GM12878 (cell line): ENCODE results near the gene PPP1R37. TPM values are rescaled to one million over a fixed set of nuclear protein-coding genes. Genes with fewer than 3 reads are reported as not detected.

Experiments used
- ATAC-seq: fragments of 200-7000 bp; cut with Tn5 transposase; 3 replicates; pipeline ENCODE4 v1.9.1; 2020; ENCODE audit warnings: mild to moderate bottlenecking, moderate library complexity
- BruUV-seq: library from RNA; stranded (reverse); fragments of 400-500 nt; replicated peaks from 2 replicates; lab custom pipeline; 2021; lab: Mats Ljungman, UMichigan
- CTCF ChIA-PET: fragments of 300-600 bp; sonication (Branson Sonifier 250); formaldehyde crosslinking; extraction: SDS; loops from one replicate; lab custom pipeline; 2021; ENCODE audit warnings: inconsistent platforms; lab: Yijun Ruan, JAX
- POLR2A ChIA-PET: fragments of 350-600 bp; formaldehyde crosslinking; extraction: SDS; loops from one replicate; lab custom pipeline; 2021; ENCODE audit warnings: inconsistent platforms; lab: Charles Lee
- RAD21 ChIA-PET: fragments of 300-600 bp; sonication (Branson Sonifier 250); formaldehyde crosslinking; loops from one replicate; lab custom pipeline; 2023; ENCODE audit warnings: antibody characterized with exemption; ENCODE audit not compliant: unreplicated experiment; lab: Charles Lee
- SMC1A ChIA-PET: fragments of 300-600 bp; sonication (Branson Sonifier 250); formaldehyde crosslinking; loops from one replicate; lab custom pipeline; 2023; ENCODE audit not compliant: unreplicated experiment, uncharacterized antibody; lab: Charles Lee
- DNase-seq: peaks from one replicate; pipeline ENCODE4 v3.0.0-alpha.2; 2011; ENCODE audit warnings: low read depth, low spot score
- FAIRE-seq: peaks from 3 replicates; lab custom pipeline; 2011; peaks lifted over from hg19 to GRCh38; lab: Jason Lieb, UNC
- H2AFZ ChIP-seq: 2 replicates; pipeline ENCODE4 v1.6.0; 2011; ENCODE audit warnings: low read depth, low read length, control low read depth; ENCODE audit not compliant: control insufficient read depth
- H3K27ac ChIP-seq: 2 replicates; pipeline ENCODE4 v1.5.1; 2011; ENCODE audit warnings: control low read depth; ENCODE audit not compliant: control insufficient read depth, insufficient read depth
- H3K27me3 ChIP-seq, 2 experiments: replicated peaks in 1 of 2; 2 replicates each; pipeline versions ENCODE4 v1.6.0 to v1.6.1; 2011; ENCODE audit warnings: low read length in 1 of 2; ENCODE audit not compliant: control insufficient read depth in 2 of 2, insufficient read depth in 2 of 2
- H3K36me3 ChIP-seq, 2 experiments: 2 replicates each; pipeline ENCODE4 v1.5.1; 2011; ENCODE audit warnings: low read length in 1 of 2; ENCODE audit not compliant: control insufficient read depth in 2 of 2, insufficient read depth in 2 of 2
- H3K4me1 ChIP-seq: 2 replicates; pipeline ENCODE4 v1.6.1; 2011; ENCODE audit warnings: mild to moderate bottlenecking, low read length, moderate library complexity, mixed read lengths; ENCODE audit not compliant: control insufficient read depth, insufficient read depth
- H3K4me2 ChIP-seq: 2 replicates; pipeline ENCODE4 v1.6.0; 2011; ENCODE audit warnings: control low read depth; ENCODE audit not compliant: control insufficient read depth, insufficient read depth
- H3K4me3 ChIP-seq: fragments of 200-600 bp; sonication (generic); 2 replicates; pipeline ENCODE4 v1.5.1; 2016
- H3K79me2 ChIP-seq: 2 replicates; pipeline ENCODE4 v1.6.0; 2011; ENCODE audit warnings: low read length; ENCODE audit not compliant: control insufficient read depth, insufficient read depth
- H3K9ac ChIP-seq: 2 replicates; pipeline ENCODE4 v1.8.0; 2011; ENCODE audit warnings: low read length, control low read depth, mixed read lengths; ENCODE audit not compliant: control insufficient read depth, insufficient read depth
- H3K9me3 ChIP-seq: replicated peaks from 3 replicates; pipeline ENCODE4 v1.5.1; 2011; ENCODE audit warnings: mild to moderate bottlenecking, low read length; ENCODE audit not compliant: control insufficient read depth, insufficient read depth
- H4K20me1 ChIP-seq: 2 replicates; pipeline ENCODE4 v1.6.0; 2011; ENCODE audit not compliant: control insufficient read depth, insufficient read depth
- ASH2L ChIP-seq: fragments of 300-600, 200-600 bp; sonication (generic); IDR thresholded peaks from 2 replicates; pipeline ENCODE4 v1.6.1; 2017; ENCODE audit warnings: low read depth, mild to moderate bottlenecking, borderline replicate concordance
- EP300 ChIP-seq, 2 experiments: fragments of 150-350 bp in 1 of 2; IDR thresholded peaks; 2 replicates each; pipeline ENCODE4 v1.6.1; 2011 to 2012; ENCODE audit warnings: low read depth in 2 of 2, low read length in 2 of 2, borderline replicate concordance in 1 of 2, improper control_type of control experiment in 1 of 2, inconsistent platforms in 1 of 2; ENCODE audit not compliant: control insufficient read depth in 1 of 2
- IRF4 ChIP-seq: IDR thresholded peaks from 2 replicates; pipeline ENCODE4 v1.6.1; 2011; ENCODE audit warnings: low read depth, low read length
- KLF5 ChIP-seq: fragments of 450-650 bp; IDR thresholded peaks from 2 replicates; pipeline ENCODE4 v1.6.1; 2014; ENCODE audit warnings: mild to moderate bottlenecking; ENCODE audit not compliant: partially characterized antibody
- MTA2 ChIP-seq: fragments of 450-650 bp; IDR thresholded peaks from 2 replicates; pipeline ENCODE4 v1.6.1; 2016; ENCODE audit warnings: low read depth, mild to moderate bottlenecking, moderate library complexity
- NFYA ChIP-seq: IDR thresholded peaks from 2 replicates; pipeline ENCODE4 v1.6.1; 2011; ENCODE audit warnings: low read depth, mild to moderate bottlenecking, low read length, improper control_type of control experiment, borderline replicate concordance
- PAX5 ChIP-seq: IDR thresholded peaks from 2 replicates; pipeline ENCODE4 v1.6.1; 2011; ENCODE audit warnings: low read depth, low read length, borderline replicate concordance
- SIX5 ChIP-seq: IDR thresholded peaks from 2 replicates; pipeline ENCODE4 v1.6.1; 2011; ENCODE audit warnings: mild to moderate bottlenecking, low read depth, low read length, moderate library complexity; ENCODE audit not compliant: severe bottlenecking
- SMAD5 ChIP-seq: IDR thresholded peaks from 2 replicates; pipeline ENCODE4 v1.6.1; 2016; ENCODE audit warnings: antibody characterized with exemption, low read depth
- SMARCA5 ChIP-seq: fragments of 450-650 bp; IDR thresholded peaks from 2 replicates; pipeline ENCODE4 v1.6.1; 2017; ENCODE audit warnings: mild to moderate bottlenecking
- SREBF1 ChIP-seq: IDR thresholded peaks from 2 replicates; pipeline ENCODE4 v1.6.1; 2012; ENCODE audit warnings: mild to moderate bottlenecking, low read length
- SUZ12 ChIP-seq: fragments of 200-600 bp; sonication (generic); IDR thresholded peaks from one replicate; pipeline ENCODE4 v1.6.1; 2018; ENCODE audit warnings: antibody characterized with exemption, mild to moderate bottlenecking; ENCODE audit not compliant: unreplicated experiment
- TCF12 ChIP-seq: IDR thresholded peaks from 2 replicates; pipeline ENCODE4 v1.6.1; 2011; ENCODE audit warnings: low read depth, mild to moderate bottlenecking, low read length
- WRNIP1 ChIP-seq: IDR thresholded peaks from 2 replicates; pipeline ENCODE4 v1.6.1; 2011; ENCODE audit warnings: low read depth, low read length, improper control_type of control experiment, borderline replicate concordance
- ZNF217 ChIP-seq: fragments of 450-650 bp; IDR thresholded peaks from 2 replicates; pipeline ENCODE4 v1.6.1; 2017; ENCODE audit warnings: antibody characterized with exemption, mild to moderate bottlenecking
- ZNF24 ChIP-seq: fragments of 450-650 bp; IDR thresholded peaks from 2 replicates; pipeline ENCODE4 v1.6.1; 2017; ENCODE audit warnings: antibody characterized with exemption, mild to moderate bottlenecking
- ZNF274 ChIP-seq: IDR thresholded peaks from one replicate; pipeline ENCODE4 v1.8.0; 2011; ENCODE audit not compliant: insufficient read length, insufficient read depth
- WGBS: methylation state at CpG from one replicate; pipeline ENCODE4 v1.1.6; 2016; ENCODE audit warnings: low lambda C conversion rate; ENCODE audit not compliant: insufficient replicate concordance, insufficient coverage; ENCODE audit errors: missing lambda C conversion rate; 5-methylcytosine and 5-hydroxymethylcytosine counted together
- in situ Hi-C: fragments of 300-500 bp; cut with MboI; formaldehyde crosslinking; loops from 9 replicates; pipeline ENCODE4 v1.14.3; 2018; ENCODE audit warnings: mixed read lengths
- intact Hi-C: fragments of 100-400 bp; cut with micrococcal nuclease; formaldehyde crosslinking; loops from one replicate; pipeline ENCODE4 v1.14.2; 2022; ENCODE audit not compliant: unreplicated experiment
- polyA plus RNA-seq, 11 experiments: library from polyadenylated mRNA; depleted of rRNA in 4 of 11; unstranded in 6 of 11; stranded (reverse) in 5 of 11; fragments of >200 nt; fragmentation: Nextera tagmentation in 4 of 11; fragmentation: Illumina TruSeq in 1 of 11; extraction: Ambion mirVana in 4 of 11; extraction: Trizol in 1 of 11; gene quantifications; 1 replicate in 1 of 11; 2 replicates in 10 of 11; pipeline versions ENCODE4 v1.2.1 to v1.2.3, GENCODE V29; 2011 to 2016; ENCODE audit warnings: inconsistent platforms in 2 of 11, missing spikeins in 2 of 11, low read depth in 1 of 11
- total RNA-seq, 4 experiments: library from RNA; depleted of rRNA in 3 of 4; stranded (reverse); fragments of >200 nt in 3 of 4; fragmentation: Illumina TruSeq in 1 of 4; extraction: Trizol in 1 of 4; gene quantifications; 2 replicates each; pipeline versions ENCODE4 v1.2.1 to v1.2.3, GENCODE V29; 2013 to 2021
- TF ChIP-seq, protein P1 (sequence below): IDR thresholded peaks from 2 replicates; pipeline ENCODE4 v1.6.1; 2011; ENCODE audit warnings: borderline replicate concordance, low read depth, mild to moderate bottlenecking, moderate library complexity, low read length; ENCODE audit not compliant: insufficient read depth, poor library complexity, severe bottlenecking
- TF ChIP-seq, protein P2 (sequence below): fragments of 450-650 bp; IDR thresholded peaks from 2 replicates; pipeline ENCODE4 v1.6.1; 2016; ENCODE audit warnings: mild to moderate bottlenecking
- TF ChIP-seq, protein P3 (sequence below): IDR thresholded peaks from 2 replicates; pipeline ENCODE4 v1.6.1; 2011; ENCODE audit warnings: mild to moderate bottlenecking, low read depth, low read length, moderate library complexity; ENCODE audit not compliant: insufficient replicate concordance

Gene PPP1R37
- total and polyA plus RNA-seq, 10 of the 15 experiments (the other 5 are each of a cell fraction or from before 2014, with no cell fraction given): 0.09 to 21.3 (median 5.1) TPM; not detected in 1

DNA sequence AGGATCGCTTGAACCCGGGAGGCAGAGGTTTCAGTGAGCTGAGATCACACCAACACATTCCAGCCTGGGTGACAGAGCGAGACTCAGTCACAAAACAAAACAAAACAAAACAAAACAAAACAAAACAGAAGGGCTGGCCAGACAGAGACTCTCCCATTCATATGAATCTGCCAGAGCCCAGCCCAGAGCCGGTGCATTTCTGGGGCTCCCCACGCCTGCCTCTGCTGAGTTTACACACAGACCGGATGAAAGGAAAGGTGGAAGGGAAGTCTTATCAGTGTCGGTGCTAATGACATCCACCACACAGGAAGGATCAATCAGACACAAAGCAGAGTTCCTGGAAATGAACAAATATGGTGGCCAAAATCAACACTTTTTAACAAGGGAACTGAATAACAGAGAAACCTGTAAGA lies 78.2 kb downstream of the PPP1R37 start:
- H3K9me3 ChIP-seq: no peaks in the 10 kb centered on the region
- no peak for FAIRE-seq
- ChIA-PET POLR2A (interaction anchor here (0.5 kb wide), 1 partner anchor 23 kb away, joined by 3 read pairs; no protein-coding TSS in a partner anchor), CTCF (interaction anchor here (1.2 kb wide), 1 partner anchor 16 kb away, joined by 3 read pairs; no protein-coding TSS in a partner anchor), SMC1A (no interaction called here)
- H3K4me2 ChIP-seq: peak overlapping the region; percentile 30; the same call in 1 of the 2 replicates
- no peak overlapping the region for H3K27ac ChIP-seq
- no peaks in the 10 kb centered on the region for H4K20me1 ChIP-seq
- H3K4me3 ChIP-seq: no peak overlapping the region
- intact Hi-C loops: no loop called here
- no TSS peak for BruUV-seq
- H3K27me3 ChIP-seq: no peaks in the 10 kb centered on the region
- TF ChIP-seq, protein P1, sequence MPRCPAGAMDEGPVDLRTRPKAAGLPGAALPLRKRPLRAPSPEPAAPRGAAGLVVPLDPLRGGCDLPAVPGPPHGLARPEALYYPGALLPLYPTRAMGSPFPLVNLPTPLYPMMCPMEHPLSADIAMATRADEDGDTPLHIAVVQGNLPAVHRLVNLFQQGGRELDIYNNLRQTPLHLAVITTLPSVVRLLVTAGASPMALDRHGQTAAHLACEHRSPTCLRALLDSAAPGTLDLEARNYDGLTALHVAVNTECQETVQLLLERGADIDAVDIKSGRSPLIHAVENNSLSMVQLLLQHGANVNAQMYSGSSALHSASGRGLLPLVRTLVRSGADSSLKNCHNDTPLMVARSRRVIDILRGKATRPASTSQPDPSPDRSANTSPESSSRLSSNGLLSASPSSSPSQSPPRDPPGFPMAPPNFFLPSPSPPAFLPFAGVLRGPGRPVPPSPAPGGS: no peak
- no peak for TF ChIP-seq ZNF24
- no peak for TF ChIP-seq IRF4
- no peak for TF ChIP-seq SREBF1
- no peak for TF ChIP-seq ZNF274
- TF ChIP-seq EP300 (IDR thresholded peaks at IDR 0.05; ENCODE audit: borderline replicate concordance in 1 of 2, control insufficient read depth in 1 of 2, low read depth in 2 of 2, low read length in 2 of 2): no peak
- TF ChIP-seq, protein P2, sequence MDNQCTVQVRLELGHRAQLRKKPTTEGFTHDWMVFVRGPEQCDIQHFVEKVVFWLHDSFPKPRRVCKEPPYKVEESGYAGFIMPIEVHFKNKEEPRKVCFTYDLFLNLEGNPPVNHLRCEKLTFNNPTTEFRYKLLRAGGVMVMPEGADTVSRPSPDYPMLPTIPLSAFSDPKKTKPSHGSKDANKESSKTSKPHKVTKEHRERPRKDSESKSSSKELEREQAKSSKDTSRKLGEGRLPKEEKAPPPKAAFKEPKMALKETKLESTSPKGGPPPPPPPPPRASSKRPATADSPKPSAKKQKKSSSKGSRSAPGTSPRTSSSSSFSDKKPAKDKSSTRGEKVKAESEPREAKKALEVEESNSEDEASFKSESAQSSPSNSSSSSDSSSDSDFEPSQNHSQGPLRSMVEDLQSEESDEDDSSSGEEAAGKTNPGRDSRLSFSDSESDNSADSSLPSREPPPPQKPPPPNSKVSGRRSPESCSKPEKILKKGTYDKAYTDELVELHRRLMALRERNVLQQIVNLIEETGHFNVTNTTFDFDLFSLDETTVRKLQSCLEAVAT: no peak
- TF ChIP-seq MTA2: no peak
- TF ChIP-seq SUZ12: no peak
- no peak for TF ChIP-seq SMARCA5
- TF ChIP-seq KLF5: no peak
- TF ChIP-seq SMAD5: no peak
- no peak for TF ChIP-seq PAX5
- TF ChIP-seq SIX5: no peak
- TF ChIP-seq, protein P3, sequence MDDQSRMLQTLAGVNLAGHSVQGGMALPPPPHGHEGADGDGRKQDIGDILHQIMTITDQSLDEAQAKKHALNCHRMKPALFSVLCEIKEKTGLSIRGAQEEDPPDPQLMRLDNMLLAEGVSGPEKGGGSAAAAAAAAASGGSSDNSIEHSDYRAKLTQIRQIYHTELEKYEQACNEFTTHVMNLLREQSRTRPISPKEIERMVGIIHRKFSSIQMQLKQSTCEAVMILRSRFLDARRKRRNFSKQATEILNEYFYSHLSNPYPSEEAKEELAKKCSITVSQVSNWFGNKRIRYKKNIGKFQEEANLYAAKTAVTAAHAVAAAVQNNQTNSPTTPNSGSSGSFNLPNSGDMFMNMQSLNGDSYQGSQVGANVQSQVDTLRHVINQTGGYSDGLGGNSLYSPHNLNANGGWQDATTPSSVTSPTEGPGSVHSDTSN: no peak
- no peak for TF ChIP-seq NFYA
- TF ChIP-seq WRNIP1: no peak
- no peak for TF ChIP-seq ASH2L
- no peak for TF ChIP-seq TCF12
- TF ChIP-seq ZNF217: no peak
- TF ChIP-seq, all 136 proteins: peak for 0
- in situ Hi-C loops: no loop called here
- no peaks in the 10 kb centered on the region; the same call in 1 of the 2 replicates for H3K79me2 ChIP-seq
- ATAC-seq (peak; percentile 36; the same call in 1 of the 3 replicates), DNase-seq (no peak)
- H3K9ac ChIP-seq: no peak overlapping the region
- WGBS: 39% methylated on average over 7 of the region's 7 CpGs
- RAD21 ChIA-PET: interaction anchor here (1.8 kb wide), 1 partner anchor 34 kb away, joined by 6 read pairs; no protein-coding TSS in a partner anchor
- peaks cover 13% of the 10 kb centered on the region for H3K4me1 ChIP-seq
- H2AFZ ChIP-seq: no peak overlapping the region
- H3K36me3 ChIP-seq: no peaks in the 10 kb centered on the region
